DND-41 (cell line): Measurements from ENCODE around the gene MAP7D1.

Experiments used
- ATAC-seq: fragments of 200-7000 bp; cut with Tn5 transposase; 3 replicates; pipeline ENCODE4 v1.9.1; 2021; ENCODE audit warnings: low read depth; ENCODE audit not compliant: insufficient read depth
- DNase-seq: peaks from one replicate; pipeline ENCODE4 v3.0.0-alpha.2; 2020
- H2AFZ ChIP-seq: 2 replicates; pipeline ENCODE4 v1.6.0; 2012; ENCODE audit warnings: low read depth, low read length
- H3K27ac ChIP-seq: 2 replicates; pipeline ENCODE4 v1.5.1; 2012; ENCODE audit warnings: low read length, inconsistent platforms
- H3K27me3 ChIP-seq: fragments of 200-600 bp; sonication (generic); 2 replicates; pipeline ENCODE4 v1.6.0; 2012; ENCODE audit warnings: low read length, mild to moderate bottlenecking, inconsistent platforms; ENCODE audit not compliant: insufficient read depth, poor library complexity
- H3K36me3 ChIP-seq: 2 replicates; pipeline ENCODE4 v1.5.1; 2012; ENCODE audit warnings: low read length, inconsistent platforms; ENCODE audit not compliant: insufficient read depth
- H3K4me1 ChIP-seq: 2 replicates; pipeline ENCODE4 v1.5.1; 2012; ENCODE audit warnings: mild to moderate bottlenecking, low read length; ENCODE audit not compliant: insufficient read depth
- H3K4me2 ChIP-seq: 2 replicates; pipeline ENCODE4 v1.6.0; 2012; ENCODE audit warnings: mild to moderate bottlenecking, moderate library complexity, low read length, inconsistent platforms; ENCODE audit not compliant: insufficient read depth
- H3K4me3 ChIP-seq, 2 experiments: fragments of 200-600 bp in 1 of 2; shearing (Covaris generic) in 1 of 2; 2 replicates each; pipeline ENCODE4 v1.5.1; 2012 to 2016; ENCODE audit warnings: inconsistent platforms in 2 of 2, low read length in 2 of 2, mild to moderate bottlenecking in 2 of 2, low read depth in 1 of 2, moderate library complexity in 1 of 2
- H3K79me2 ChIP-seq: 2 replicates; pipeline ENCODE4 v1.6.0; 2012; ENCODE audit warnings: low read length, inconsistent platforms; ENCODE audit not compliant: insufficient read depth
- H3K9ac ChIP-seq: 2 replicates; pipeline ENCODE4 v1.6.0; 2012; ENCODE audit warnings: low read depth, mild to moderate bottlenecking, inconsistent platforms, low read length, moderate library complexity
- H3K9me3 ChIP-seq: 2 replicates; pipeline ENCODE4 v1.5.1; 2012; ENCODE audit warnings: low read length, moderate library complexity, mild to moderate bottlenecking, inconsistent platforms; ENCODE audit not compliant: insufficient read depth, severe bottlenecking
- H4K20me1 ChIP-seq: 2 replicates; pipeline ENCODE4 v1.6.0; 2012; ENCODE audit warnings: low read length; ENCODE audit not compliant: insufficient read depth
- CTCF ChIP-seq: IDR thresholded peaks from 2 replicates; pipeline ENCODE4 v1.5.1; 2012; ENCODE audit warnings: borderline replicate concordance, low read length, moderate library complexity, mild to moderate bottlenecking; ENCODE audit not compliant: poor library complexity, severe bottlenecking; ENCODE audit errors: extremely low read depth
- EZH2 ChIP-seq: IDR thresholded peaks from 3 replicates; pipeline ENCODE4 v1.6.1; 2012; ENCODE audit warnings: borderline replicate concordance, low read depth, mild to moderate bottlenecking, moderate library complexity, low read length, inconsistent platforms; ENCODE audit not compliant: severe bottlenecking

Gene MAP7D1

GRCh38 chr1:36149237-36149972 is 6.6 kb upstream of the MAP7D1 start, which contains the start of gene TRAPPC3:
TSS of gene TRAPPC3 (minus strand) at chr1:36149486. CDS start at chr1:36149378, 108 bp downstream.
- H4K20me1 ChIP-seq = 0 out of 2 replicates have a peak, but pooled peaks cover 4% of the 10 kb centered on the region
- H3K4me2 ChIP-seq = peak within 1 kb of the TSS; percentile 81
- ATAC-seq (peak; percentile 96), DNase-seq (peak; percentile 100)
- peak within 1 kb of the TSS; percentile 79 for H3K27ac ChIP-seq
- peaks cover 52% of the 10 kb centered on the region for H3K4me1 ChIP-seq
- H3K36me3 ChIP-seq = peaks cover 12% of the 10 kb centered on the region
- peak within 1 kb of the TSS; percentile 72 for H3K9ac ChIP-seq
- H3K4me3 ChIP-seq = peak within 1 kb of the TSS; percentile 60 to 92
- H3K27me3 ChIP-seq = no peaks in the 10 kb centered on the region
- no peaks in the 10 kb centered on the region for H3K9me3 ChIP-seq
- peak; percentile 100 for TF ChIP-seq CTCF
- no peak for TF ChIP-seq EZH2
- H2AFZ ChIP-seq = peak within 1 kb of the TSS; percentile 78
- peaks cover 39% of the 10 kb centered on the region for H3K79me2 ChIP-seq

GRCh38 chr1:36149973-36150295 is 6.0 kb upstream of the MAP7D1 start:
- Histone ChIP-seq H3K4me2 (peak overlapping the region; percentile 81), H3K4me1 (peaks cover 57% of the 10 kb centered on the region), H3K79me2 (peaks cover 37% of the 10 kb centered on the region), H2AFZ (peak overlapping the region; percentile 78), H3K9me3 (no peaks in the 10 kb centered on the region), H3K27ac (peak overlapping the region; percentile 62), H3K9ac (peak overlapping the region; percentile 72), H3K27me3 (no peaks in the 10 kb centered on the region), H3K4me3 (peak overlapping the region in 1 of 2 experiments; percentile 92; a peak in 2 of 4 replicates), H3K36me3 (peaks cover 12% of the 10 kb centered on the region), H4K20me1 (no peaks in the 10 kb centered on the region)
- no peak for TF ChIP-seq CTCF
- no peak for TF ChIP-seq EZH2
- ATAC-seq = no peak
- no peak for DNase-seq

GRCh38 chr1:36150296-36151133 is 5.4 kb upstream of the MAP7D1 start:
- peak overlapping the region; percentile 78 for H2AFZ ChIP-seq
- no peaks in the 10 kb centered on the region for H4K20me1 ChIP-seq
- no peaks in the 10 kb centered on the region for H3K27me3 ChIP-seq
- peaks cover 12% of the 10 kb centered on the region for H3K36me3 ChIP-seq
- peak overlapping the region; percentile 72 for H3K9ac ChIP-seq
- DNase-seq = no peak
- peak overlapping the region in 1 of 2 experiments; percentile 92; a peak in 2 of 4 replicates for H3K4me3 ChIP-seq
- no peaks in the 10 kb centered on the region for H3K9me3 ChIP-seq
- peaks cover 38% of the 10 kb centered on the region for H3K79me2 ChIP-seq
- H3K4me2 ChIP-seq = peak overlapping the region; percentile 81
- peak overlapping the region; percentile 62 for H3K27ac ChIP-seq
- no peak for ATAC-seq
- H3K4me1 ChIP-seq = peaks cover 62% of the 10 kb centered on the region
- TF ChIP-seq CTCF = no peak
- no peak for TF ChIP-seq EZH2
